CD1c-positive myeloid dendritic cell (primary cell): ENCODE measurements around the gene CCNL2.
"Not testable (repeated sequence)": the region's sequence is repeated elsewhere in the genome, so short reads cannot be mapped to it uniquely, and the experiment has no call there.

ENCODE experiments used
- DNase-seq: peaks from one replicate; pipeline ENCODE4 v3.0.0-alpha.2; 2016; ENCODE audit errors: extremely low spot score

The CCNL2 gene

DNA sequence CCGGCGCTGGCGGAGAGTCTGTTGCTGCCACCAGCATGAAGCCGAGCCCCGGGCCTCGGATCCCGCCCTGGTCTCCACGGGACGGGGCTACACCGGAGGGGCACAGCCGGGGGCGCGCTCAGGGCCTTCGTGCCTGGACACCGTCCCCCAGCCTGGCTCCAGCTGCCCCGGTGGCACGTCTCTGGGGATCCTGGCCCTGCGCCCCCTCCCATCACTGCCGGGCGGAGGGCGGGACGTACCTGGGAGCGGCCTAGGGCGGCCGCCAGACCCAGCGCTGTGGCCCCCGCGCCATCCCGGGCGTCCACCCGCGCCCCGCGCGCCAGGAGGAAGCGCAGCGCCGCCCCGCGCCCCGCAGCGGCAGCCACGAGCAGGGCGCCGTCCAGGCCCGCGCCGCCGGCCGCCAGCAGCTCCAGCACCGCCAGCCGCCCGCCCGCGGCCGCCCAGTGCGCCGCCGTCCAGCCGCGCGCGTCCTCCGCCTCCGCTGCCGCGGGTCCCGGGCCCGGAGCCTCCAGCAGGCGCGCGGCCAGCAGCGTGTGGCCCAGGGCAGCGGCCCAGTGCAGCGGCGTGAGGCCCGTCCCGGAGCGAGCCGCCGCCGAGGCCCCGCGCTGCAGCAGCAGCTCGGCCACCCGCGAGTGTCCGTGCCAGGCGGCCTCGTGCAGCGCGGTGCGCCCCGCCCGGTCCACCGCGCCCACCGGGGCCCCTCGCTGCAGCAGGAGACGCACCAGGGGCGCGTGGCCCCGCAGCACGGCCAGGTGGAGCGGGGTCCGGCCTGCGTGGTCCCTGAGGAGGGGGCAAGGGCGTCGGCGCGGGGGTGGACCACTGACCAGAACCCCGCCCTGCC, 20.9 kb upstream of the CCNL2 start:
- DNase-seq: peak; percentile 32

DNA sequence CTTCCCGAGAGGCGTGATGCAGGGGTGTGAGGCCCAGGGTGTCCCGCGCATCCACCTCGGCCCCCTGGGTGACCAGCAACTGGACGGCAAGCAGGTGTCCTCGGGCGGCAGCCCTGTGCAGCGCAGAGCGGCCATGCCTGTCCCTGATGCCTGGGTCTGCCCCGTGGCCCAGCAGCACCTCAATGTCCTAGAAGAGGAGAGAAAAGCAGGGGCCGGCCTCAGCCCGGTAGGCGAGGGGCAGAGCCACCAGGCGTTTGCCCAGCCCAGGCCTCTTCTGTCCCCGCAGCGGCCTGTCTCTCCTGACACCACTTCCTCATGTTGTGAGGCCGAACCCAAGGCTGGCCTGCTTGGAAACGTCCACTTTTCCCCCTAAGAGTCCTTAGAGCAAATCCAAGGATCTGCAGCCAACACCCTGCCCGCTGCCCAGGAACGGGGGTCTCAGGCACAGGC, 20.3 kb upstream of the CCNL2 start:
- DNase-seq: no peak

DNA sequence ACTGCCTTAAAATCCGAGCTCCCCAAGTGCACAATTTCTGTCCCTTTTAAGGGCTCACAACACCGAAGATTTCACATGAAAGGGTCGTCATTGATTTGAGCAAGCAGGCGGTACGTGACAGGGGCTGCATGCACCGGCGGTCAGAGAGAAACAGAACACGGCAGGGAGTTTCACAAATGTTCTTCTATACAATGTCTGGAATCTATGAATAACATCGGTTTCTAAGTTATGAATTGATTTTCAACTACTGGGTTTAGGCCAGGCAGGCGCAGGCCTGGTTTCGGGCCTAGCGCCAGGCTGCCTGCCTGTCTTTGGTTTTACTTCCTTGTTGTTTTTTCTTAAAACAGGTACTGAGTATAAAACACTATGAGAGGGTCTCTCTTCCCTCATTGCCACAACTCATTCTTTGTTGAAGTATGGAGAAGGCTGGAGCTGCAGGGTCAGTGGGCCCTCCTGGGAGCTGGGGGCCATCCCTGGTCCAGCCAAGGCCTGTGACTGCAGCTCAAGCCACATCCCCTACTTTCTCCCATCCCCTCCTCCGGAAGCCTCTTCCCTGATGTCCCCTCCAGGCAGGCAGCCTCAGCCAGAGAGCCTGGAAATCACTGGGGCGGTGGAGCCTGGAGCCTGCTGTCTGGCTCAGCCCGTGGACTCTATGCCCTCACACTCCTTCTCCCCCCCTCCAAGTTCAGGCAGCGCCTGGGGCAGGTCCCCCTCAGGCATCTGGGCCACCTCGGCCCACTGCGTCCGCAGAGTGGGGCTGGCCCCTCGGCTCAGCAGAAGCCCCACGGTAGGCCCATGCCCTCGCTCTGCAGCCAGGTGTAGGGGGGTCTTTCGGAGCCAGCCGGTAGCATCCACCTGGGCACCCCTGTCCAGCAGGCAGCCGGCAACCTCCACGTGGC, 19.6 kb upstream of the CCNL2 start:
- DNase-seq: no peak

DNA sequence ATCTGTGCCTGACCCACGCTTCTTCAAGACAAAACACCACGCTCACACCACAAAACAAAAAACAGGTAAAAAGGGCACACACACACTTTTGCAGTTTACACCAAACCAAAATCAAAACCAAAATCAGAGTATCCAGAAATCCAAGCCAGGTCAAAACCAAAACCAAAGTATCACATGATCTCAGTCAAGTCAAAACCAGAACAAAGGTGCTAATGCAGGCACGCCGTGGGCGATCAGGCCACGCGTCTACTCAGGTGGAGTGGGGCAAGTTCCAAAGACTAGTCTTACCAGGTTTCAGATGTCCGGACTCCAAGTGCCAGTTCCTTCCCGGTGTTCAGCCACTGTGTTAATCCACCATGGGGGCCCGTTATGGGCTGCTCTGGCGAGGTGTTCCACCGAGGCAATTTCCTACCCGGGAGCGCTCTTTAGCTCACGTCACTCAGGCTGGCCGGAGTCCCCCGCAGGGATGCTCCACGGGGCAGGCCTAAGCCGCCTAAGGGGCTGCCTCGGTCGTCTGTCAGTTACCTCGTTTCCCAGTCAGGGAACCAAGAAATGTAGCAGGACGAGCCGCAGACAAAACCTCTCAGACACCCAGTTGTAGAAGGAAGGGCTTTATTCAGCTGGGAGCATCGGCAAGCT, 18.8 kb upstream of the CCNL2 start:
- DNase-seq: not testable (repeated sequence)

GRCh38 chr1:1417396-1417795, 18.3 kb upstream of the CCNL2 start:
- not testable (repeated sequence) for DNase-seq

DNA sequence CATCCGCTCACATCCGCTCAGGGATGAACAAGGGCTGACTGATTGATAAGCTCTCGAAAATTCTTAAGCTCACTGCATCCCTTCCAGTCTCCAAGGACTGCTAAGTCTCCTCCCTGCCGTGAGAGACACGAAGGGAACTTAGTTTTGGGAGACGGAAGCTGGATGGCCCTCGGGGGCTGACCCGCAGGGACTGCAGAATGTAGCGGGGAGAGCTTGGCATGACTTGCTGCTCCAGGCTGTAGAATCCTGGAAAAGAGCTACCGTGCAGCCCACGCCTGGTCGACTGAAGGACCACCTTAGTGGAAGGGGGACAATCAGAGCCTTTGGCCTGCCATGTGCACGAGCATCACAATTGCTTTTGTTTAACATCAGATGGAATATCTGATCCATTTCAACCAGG, 16.6 kb upstream of the CCNL2 start:
- DNase-seq: no peak

DNA sequence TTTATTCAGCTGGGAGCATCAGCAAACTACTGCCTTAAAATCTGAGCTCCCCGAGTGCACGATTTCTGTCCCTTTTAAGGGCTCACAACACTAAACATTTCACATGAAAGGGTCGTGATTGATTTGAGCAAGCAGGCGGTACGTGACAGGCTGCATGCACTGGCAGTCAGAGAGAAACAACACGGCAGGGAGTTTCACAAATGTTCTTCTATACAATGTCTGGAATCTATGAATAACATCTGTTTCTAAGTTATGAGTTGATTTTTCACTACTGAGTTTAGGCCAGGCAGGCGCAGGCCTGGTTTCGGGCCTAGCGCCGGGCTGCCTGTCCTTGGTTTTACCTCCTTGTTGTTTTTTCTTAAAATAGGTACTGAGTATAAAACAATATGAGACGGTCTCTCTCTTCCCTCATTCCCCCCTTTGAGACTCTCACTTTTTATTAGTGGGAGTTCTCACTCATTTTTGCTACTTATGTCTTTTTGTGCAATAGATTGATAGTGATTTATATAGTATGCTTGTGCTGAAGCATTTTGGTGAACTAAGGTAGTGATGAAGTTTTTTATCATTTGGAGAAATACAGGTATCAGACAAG, 13.3 kb upstream of the CCNL2 start:
- not testable (repeated sequence) for DNase-seq

- no peak for DNase-seq
These were observed 12.5 kb upstream of the CCNL2 start for GRCh38 chr1:1411626-1412025.

DNA sequence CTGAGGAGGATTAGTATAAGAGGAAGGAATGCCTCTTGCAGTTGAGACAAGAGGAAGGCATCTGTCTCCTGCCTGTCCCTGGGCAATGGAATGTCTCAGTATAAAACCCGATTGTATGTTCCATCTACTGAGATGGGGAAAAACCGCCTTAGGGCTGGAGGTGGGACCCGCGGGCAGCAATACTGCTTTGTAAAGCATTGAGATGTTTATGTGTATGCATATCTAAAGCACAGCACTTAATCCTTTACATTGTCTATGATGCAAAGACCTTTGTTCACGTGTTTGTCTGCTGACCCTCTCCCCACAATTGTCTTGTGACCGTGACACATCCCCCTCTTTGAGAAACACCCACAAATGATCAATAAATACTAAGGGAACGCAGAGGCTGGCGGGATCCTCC, 11.1 kb upstream of the CCNL2 start:
- not testable (repeated sequence) for DNase-seq

- DNase-seq: peak; percentile 32
These were observed 8.6 kb upstream of the CCNL2 start for GRCh38 chr1:1407636-1408318.

DNA sequence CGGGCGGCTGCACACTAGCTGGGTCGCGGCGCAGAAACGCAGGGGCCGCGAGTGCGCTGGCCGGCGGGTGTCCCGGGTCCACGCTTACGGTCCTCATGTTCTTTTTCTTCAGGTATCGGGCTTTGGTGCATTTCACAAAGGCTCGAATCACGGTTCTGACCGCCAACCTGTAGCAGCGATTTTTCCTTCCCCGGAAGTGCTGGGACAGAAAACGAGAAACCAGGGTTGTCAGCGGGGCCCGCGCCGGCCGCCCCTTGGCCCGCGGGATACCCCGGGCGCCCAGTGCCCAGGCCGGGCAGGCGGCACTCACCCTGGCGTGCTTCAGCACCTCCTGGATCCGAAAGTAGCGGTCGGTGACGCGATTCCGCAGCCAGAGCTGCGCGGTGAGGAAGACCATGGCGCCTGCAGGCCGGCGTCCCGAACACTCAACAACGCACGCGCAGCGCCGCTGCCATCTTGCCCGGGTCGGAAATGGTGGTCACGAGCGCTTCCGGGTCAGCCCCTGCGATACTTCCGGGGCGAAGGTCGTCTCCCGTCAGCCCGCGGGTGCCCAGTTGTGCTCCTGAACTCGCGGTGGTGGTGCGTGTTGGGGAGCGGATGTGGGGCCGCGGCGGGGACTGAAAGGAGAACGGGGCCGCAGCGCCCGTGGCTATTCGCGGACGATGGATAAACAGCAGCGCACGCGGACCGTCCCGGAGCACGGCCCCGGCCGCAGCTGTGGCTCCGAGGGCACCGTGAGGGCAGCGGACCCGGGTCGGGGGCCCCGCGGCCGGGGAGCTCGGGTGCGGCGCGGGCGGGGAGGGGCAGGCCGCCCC, 7.9 kb upstream of the CCNL2 start, which contains the start of gene MRPL20:
MRPL20 (minus strand) TSS at position 473 of the 815 bp plus-strand sequence; CDS start at position 397, 76 bp downstream.
- DNase-seq: peak; percentile 99

GRCh38 chr1:1406101-1406820, 7.1 kb upstream of the CCNL2 start:
- no peak for DNase-seq

GRCh38 chr1:1403653-1404052, 4.5 kb upstream of the CCNL2 start:
- DNase-seq: peak; percentile 51

DNA sequence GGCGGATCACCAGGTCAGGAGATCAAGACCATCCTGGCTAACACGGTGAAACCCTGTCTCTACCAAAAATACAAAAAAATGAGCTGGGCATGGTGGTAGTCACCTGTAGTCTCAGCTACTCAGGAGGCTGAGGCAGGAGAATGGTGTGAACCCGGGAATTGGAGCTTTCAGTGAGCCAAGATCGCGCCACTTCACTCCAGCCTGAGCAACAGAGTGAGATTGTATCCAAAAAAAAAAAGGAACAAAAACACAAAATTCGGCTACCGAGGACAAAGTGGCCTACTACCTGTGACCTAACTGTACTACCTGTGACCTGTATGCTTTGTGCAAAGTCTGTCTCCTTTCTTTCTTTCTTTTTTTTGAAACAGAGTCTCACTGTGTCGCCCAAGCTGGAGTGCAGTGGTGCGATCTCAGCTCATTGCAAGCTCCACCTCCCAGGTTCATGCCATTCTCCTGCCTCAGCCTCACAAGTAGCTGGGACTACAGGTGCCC, 3.8 kb upstream of the CCNL2 start:
- not testable (repeated sequence) for DNase-seq

DNA sequence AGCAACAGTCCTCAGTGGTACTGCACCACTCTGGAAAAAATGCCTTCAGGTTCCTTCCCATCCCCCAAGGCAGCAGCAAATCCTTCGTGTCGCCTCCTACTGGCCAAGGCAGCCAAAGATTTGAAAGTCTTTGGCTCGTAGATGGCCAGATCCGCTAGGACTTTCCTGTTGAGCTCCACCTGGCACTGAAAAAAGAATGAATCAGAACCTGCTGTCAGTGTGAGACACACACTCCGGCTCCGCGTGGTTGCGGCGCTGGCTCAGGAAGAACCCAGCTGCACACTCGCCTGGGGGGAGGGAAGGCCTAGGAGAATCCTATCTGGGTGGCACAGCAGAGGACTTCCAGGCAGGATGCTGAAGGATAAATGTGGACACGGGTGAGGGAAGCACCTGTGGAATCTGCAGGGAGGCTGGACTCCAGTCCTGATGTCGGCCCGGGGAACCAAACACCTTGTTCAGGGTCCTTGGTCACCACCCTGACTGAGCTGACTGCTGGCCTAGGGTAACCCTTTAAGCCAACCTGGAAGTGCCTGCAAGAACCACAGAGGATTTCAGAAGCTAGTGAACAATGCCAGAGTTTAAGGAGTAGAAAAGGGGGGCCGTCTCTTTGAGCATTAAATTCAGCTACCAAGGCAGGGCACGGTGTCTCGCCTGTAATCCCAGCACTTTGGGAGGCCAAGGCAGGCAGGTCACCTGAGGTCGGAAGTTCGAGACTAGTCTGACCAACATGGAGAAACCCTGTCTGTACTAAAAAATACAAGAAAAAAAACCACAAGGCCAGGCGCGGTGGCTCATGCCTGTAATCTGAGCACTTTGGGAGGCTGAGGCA, 3.2 kb upstream of the CCNL2 start:
- peak; percentile 49 for DNase-seq

GRCh38 chr1:1401457-1402010, 2.4 kb upstream of the CCNL2 start:
- DNase-seq: no peak

DNA sequence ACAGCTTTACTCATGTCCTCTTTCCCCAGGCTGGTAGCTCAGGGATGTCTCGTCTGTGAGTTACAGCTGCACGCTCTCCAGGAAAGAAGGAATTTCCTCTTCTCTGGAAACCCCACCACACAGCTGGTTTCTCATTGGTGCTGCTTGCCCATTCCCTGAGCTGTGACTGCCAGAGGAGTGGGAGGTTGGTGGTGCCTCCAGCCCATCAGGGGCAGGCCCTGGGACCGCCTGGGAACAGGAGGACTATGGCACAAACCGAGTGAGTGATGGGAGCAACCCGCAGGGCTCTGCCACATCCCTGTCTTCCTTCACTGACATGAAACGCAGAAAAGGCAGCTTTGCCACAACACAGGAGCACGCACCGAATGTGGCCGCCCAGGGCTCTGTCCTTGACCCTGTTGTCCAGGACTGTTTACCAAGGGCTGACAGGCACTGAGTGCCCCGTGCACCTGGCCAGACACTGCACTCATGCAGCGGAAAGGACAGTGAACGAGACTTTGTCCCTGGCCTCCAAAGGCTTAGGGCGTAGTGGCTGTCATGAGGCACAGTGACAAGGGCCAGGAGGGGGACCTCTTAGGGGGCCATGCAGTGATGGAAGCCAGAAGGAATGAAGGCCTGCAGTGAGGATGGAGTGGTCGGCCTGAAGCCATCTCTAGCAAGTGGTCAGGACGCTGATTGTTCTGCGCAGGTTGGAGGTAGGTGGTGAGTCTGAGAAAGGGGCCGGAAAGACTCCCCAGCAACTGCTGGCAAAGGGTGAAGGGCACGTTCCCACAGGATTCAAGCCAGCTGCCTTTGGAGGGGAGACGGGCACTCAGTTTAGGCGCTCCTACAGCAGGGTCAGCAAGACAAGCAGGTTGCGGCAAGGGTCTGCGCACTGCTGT, 1.7 kb upstream of the CCNL2 start:
- peak; percentile 2 for DNase-seq
